ENCODE measurements around the gene USP5. TPM values are rescaled to one million over a fixed set of nuclear protein-coding genes. Genes with fewer than 3 reads are reported as not detected.
"Not testable (repeated sequence)": the region's sequence is repeated elsewhere in the genome, so short reads cannot be mapped to it uniquely, and the experiment has no call there.

USP5 gene
- total and polyA plus RNA-seq, 2 experiments from 2014 or later, result 145 to 156 TPM

GRCh38 chr12:6872073-6873048, 20.4 kb downstream of the USP5 start:
- peak overlapping the region; percentile 57 for H3K4me3 ChIP-seq
- peak; percentile 98 for TF ChIP-seq CTCF (IDR thresholded peaks at IDR 0.05; ENCODE audit: low read depth, low read length)
- DNase-seq (ENCODE audit: low read depth in 1 of 2, low spot score in 1 of 2), result peak; percentile 79 to 91
- no peaks in the 10 kb centered on the region for H3K27me3 ChIP-seq
- H3K36me3 ChIP-seq, result peaks cover 19% of the 10 kb centered on the region
- peaks cover 12% of the 10 kb centered on the region for H3K4me1 ChIP-seq (ENCODE audit: low read depth)
- peak overlapping the region; percentile 69 for H3K27ac ChIP-seq
- no peaks in the 10 kb centered on the region for H3K9me3 ChIP-seq (ENCODE audit: low read depth)

- Histone ChIP-seq H3K4me1 (ENCODE audit: low read depth) (peaks cover 12% of the 10 kb centered on the region), H3K27ac (peak within 1 kb of the TSS; percentile 69), H3K9me3 (ENCODE audit: low read depth) (no peaks in the 10 kb centered on the region), H3K27me3 (no peaks in the 10 kb centered on the region), H3K4me3 (peak within 1 kb of the TSS; percentile 57), H3K36me3 (peaks cover 19% of the 10 kb centered on the region)
- DNase-seq (ENCODE audit: low read depth in 1 of 2, low spot score in 1 of 2), result peak; percentile 97 to 100
- no peak for TF ChIP-seq CTCF (IDR thresholded peaks at IDR 0.05; ENCODE audit: low read depth, low read length)
Observed at GRCh38 chr12:6873094-6874014, 21.4 kb downstream of the USP5 start, which contains the start of gene SPSB2. TSS of gene SPSB2 (minus strand) at chr12:6873303. CDS start at chr12:6872901, 402 bp downstream.

- H3K36me3 ChIP-seq, result peaks cover 18% of the 10 kb centered on the region
- not testable (repeated sequence) for H3K9me3 ChIP-seq (ENCODE audit: low read depth); DNase-seq (ENCODE audit: low read depth in 1 of 2, low spot score in 1 of 2); H3K4me1 ChIP-seq (ENCODE audit: low read depth); H3K27me3 ChIP-seq
- peak overlapping the region; percentile 57 for H3K4me3 ChIP-seq
- peak overlapping the region; percentile 69 for H3K27ac ChIP-seq
Observed at GRCh38 chr12:6874015-6874368, 22.0 kb downstream of the USP5 start.

GRCh38 chr12:6879824-6880223, 27.9 kb downstream of the USP5 start:
- not testable (repeated sequence) for H3K4me3 ChIP-seq; H3K36me3 ChIP-seq; H3K27me3 ChIP-seq; H3K27ac ChIP-seq; H3K4me1 ChIP-seq (ENCODE audit: low read depth); H3K9me3 ChIP-seq (ENCODE audit: low read depth); DNase-seq (ENCODE audit: low read depth in 1 of 2, low spot score in 1 of 2)

- Histone ChIP-seq H3K36me3 (no peaks in the 10 kb centered on the region), H3K27ac (no peak overlapping the region)
- TF ChIP-seq CTCF (IDR thresholded peaks at IDR 0.05; ENCODE audit: low read depth, low read length), result no peak
Observed at GRCh38 chr12:6883252-6883651, 31.3 kb downstream of the USP5 start.

GRCh38 chr12:6883683-6884082, 31.7 kb downstream of the USP5 start:
- no peak for DNase-seq (ENCODE audit: low read depth in 1 of 2, low spot score in 1 of 2)
- no peaks in the 10 kb centered on the region for H3K36me3 ChIP-seq
- no peaks in the 10 kb centered on the region for H3K9me3 ChIP-seq (ENCODE audit: low read depth)
- TF ChIP-seq CTCF (IDR thresholded peaks at IDR 0.05; ENCODE audit: low read depth, low read length), result no peak
- no peak overlapping the region for H3K4me3 ChIP-seq
- no peaks in the 10 kb centered on the region for H3K4me1 ChIP-seq (ENCODE audit: low read depth)
- no peak overlapping the region for H3K27ac ChIP-seq
- no peaks in the 10 kb centered on the region for H3K27me3 ChIP-seq

More at GRCh38 chr12:6883252-6883651, 31.3 kb downstream of the USP5 start:
- no peak for DNase-seq (ENCODE audit: low read depth in 1 of 2, low spot score in 1 of 2)
- Histone ChIP-seq H3K27me3 (no peaks in the 10 kb centered on the region), H3K9me3 (ENCODE audit: low read depth) (no peaks in the 10 kb centered on the region), H3K4me1 (ENCODE audit: low read depth) (no peaks in the 10 kb centered on the region), H3K4me3 (no peak overlapping the region)
